K562 (cell line): Measurements from ENCODE around the gene POU4F1. TPM values are rescaled to one million over a fixed set of nuclear protein-coding genes. Genes with fewer than 3 reads are reported as not detected.

Experiments used
- ARID3B ChIP-seq: fragments of 250-450 bp; sonication (Bioruptor Pico); IDR thresholded peaks from 2 replicates; pipeline ENCODE4 v1.4.0; 2020; ENCODE audit warnings: borderline replicate concordance
- CBX2 ChIP-seq: fragments of 200-600 bp; sonication (generic); IDR thresholded peaks from one replicate; pipeline ENCODE4 v1.6.1; 2012; ENCODE audit warnings: mild to moderate bottlenecking, low read length, inconsistent platforms; ENCODE audit not compliant: insufficient read depth, poor library complexity, severe bottlenecking
- E2F4 ChIP-seq: sonication (generic); formaldehyde crosslinking; IDR thresholded peaks from 2 replicates; pipeline ENCODE4 v1.8.0; 2022; ENCODE audit warnings: mild to moderate bottlenecking, low read depth, missing genetic modification reagents
- ZNF121 ChIP-seq: sonication (generic); formaldehyde crosslinking; conservative IDR thresholded peaks from 2 replicates; pipeline ENCODE4 v1.8.0; 2022; ENCODE audit warnings: missing genetic modification reagents
- ZNF449 ChIP-seq: fragments of 250-450 bp; sonication (Bioruptor Pico); IDR thresholded peaks from 2 replicates; pipeline ENCODE4 v1.8.0; 2022; ENCODE audit warnings: moderate library complexity, mild to moderate bottlenecking, inconsistent platforms
- polyA plus RNA-seq, 8 experiments: library from polyadenylated mRNA; depleted of rRNA in 4 of 8; stranded (reverse) in 5 of 8; unstranded in 3 of 8; fragments of >200 nt; fragmentation: Nextera tagmentation in 2 of 8; fragmentation: Illumina TruSeq in 1 of 8; extraction: Ambion mirVana in 2 of 8; extraction: Trizol in 1 of 8; gene quantifications; 2 replicates each; pipeline versions ENCODE4 v1.2.1 to v1.2.3, GENCODE V29; 2011 to 2014; ENCODE audit warnings: inconsistent platforms in 1 of 8, missing spikeins in 1 of 8
- total RNA-seq, 7 experiments: library from RNA; depleted of rRNA in 6 of 7; stranded (reverse); fragments of >200 nt in 6 of 7; fragmentation: Illumina TruSeq in 2 of 7; extraction: Trizol in 2 of 7; gene quantifications; 2 replicates each; pipeline versions ENCODE4 v1.2.1 to v1.2.3, GENCODE V29; 2011 to 2021; ENCODE audit warnings: low replicate concordance in 1 of 7

The POU4F1 gene
- total and polyA plus RNA-seq, 9 of the 15 experiments (the other 6 are each of a cell fraction or from before 2014, with no cell fraction given), result 0.61 to 2.8 (median 1.5) TPM

GRCh38 chr13:78599645-78600279 is 3.6 kb downstream of the POU4F1 start (continued):
- TF ChIP-seq E2F4, result no peak
- TF ChIP-seq ZNF121 (CRISPR knock-in tag), result no peak
- no peak for TF ChIP-seq ZNF449 (CRISPR knock-in tag)
- no peak for TF ChIP-seq ARID3B (CRISPR knock-in tag)
- TF ChIP-seq CBX2, result no peak
